ENCODE measurements around the gene ARFRP1. TPM values are rescaled to one million over a fixed set of nuclear protein-coding genes. Genes with fewer than 3 reads are reported as not detected.

ARFRP1 gene
- total RNA-seq, 4 donors from 2014 or later: 43.6 to 52.1 (median 46.7) TPM

GRCh38 chr20:63686492-63687321 is 21.1 kb downstream of the ARFRP1 start:
- H3K36me3 ChIP-seq: no peaks in the 10 kb centered on the region
- no peak for TF ChIP-seq POLR2A (IDR thresholded peaks at IDR 0.05)
- no peak for TF ChIP-seq CTCF (IDR thresholded peaks at IDR 0.05)
- intact Hi-C loops (cut with DNase I): no loop called here
- H3K9me3 ChIP-seq: no peaks in the 10 kb centered on the region
- peak overlapping the region; percentile 59 to 83 (median 78) for H3K27ac ChIP-seq
- no peak overlapping the region for H3K4me3 ChIP-seq (replicated peaks in 1 of 3)
- H3K27me3 ChIP-seq: no peaks in the 10 kb centered on the region
- H3K4me1 ChIP-seq: peaks cover 8 to 51% of the 10 kb centered on the region in 2 donors
- DNase-seq: peak; percentile 29 to 49
- WGBS, 2 donors: 62% methylated on average over 29 to 30 of the region's 45 CpGs

- no peaks in the 10 kb centered on the region for H3K9me3 ChIP-seq
- DNase-seq: no peak
- TF ChIP-seq CTCF (IDR thresholded peaks at IDR 0.05) (no peak), POLR2A (IDR thresholded peaks at IDR 0.05) (no peak)
- no peaks in the 10 kb centered on the region for H3K27me3 ChIP-seq
- 87 to 89% methylated on average over 13 to 24 of the region's 24 CpGs for WGBS, 2 donors
- no peak overlapping the region for H3K4me3 ChIP-seq (replicated peaks in 1 of 3)
- peak overlapping the region; percentile 59 to 83 (median 78) for H3K27ac ChIP-seq
- no peaks in the 10 kb centered on the region for H3K36me3 ChIP-seq
- peaks cover 8 to 56% of the 10 kb centered on the region in 2 donors for H3K4me1 ChIP-seq
- intact Hi-C loops (cut with DNase I): no loop called here
Observed at GRCh38 chr20:63686094-63686491, 21.7 kb downstream of the ARFRP1 start.

GRCh38 chr20:63685269-63686026 is 22.3 kb downstream of the ARFRP1 start:
- no peak overlapping the region for H3K4me3 ChIP-seq (replicated peaks in 1 of 3)
- peak overlapping the region in 2 of 3 donors; percentile 78 to 83 for H3K27ac ChIP-seq
- H3K27me3 ChIP-seq: no peaks in the 10 kb centered on the region
- TF ChIP-seq CTCF (IDR thresholded peaks at IDR 0.05): no peak
- TF ChIP-seq POLR2A (IDR thresholded peaks at IDR 0.05): no peak
- no peaks in the 10 kb centered on the region for H3K36me3 ChIP-seq
- H3K9me3 ChIP-seq: no peaks in the 10 kb centered on the region
- DNase-seq: no peak
- H3K4me1 ChIP-seq: peaks cover 8 to 56% of the 10 kb centered on the region in 2 donors
- intact Hi-C loops (cut with DNase I): no loop called here
- 83 to 89% methylated on average over 5 to 10 of the region's 21 CpGs for WGBS, 2 donors

GRCh38 chr20:63682384-63683139 is 25.2 kb downstream of the ARFRP1 start:
- intact Hi-C loops (cut with DNase I): no loop called here
- 57 to 61% methylated on average over 13 to 17 of the region's 22 CpGs for WGBS, 2 donors
- Histone ChIP-seq H3K27ac (peak overlapping the region; percentile 66 to 80 (median 78)), H3K27me3 (no peaks in the 10 kb centered on the region), H3K4me3 (replicated peaks in 1 of 3) (no peak overlapping the region), H3K9me3 (no peaks in the 10 kb centered on the region), H3K4me1 (peaks cover 8 to 42% of the 10 kb centered on the region in 2 donors), H3K36me3 (peaks cover 0 to 8% of the 10 kb centered on the region in 2 donors)
- no peak for TF ChIP-seq POLR2A (IDR thresholded peaks at IDR 0.05)
- no peak for TF ChIP-seq CTCF (IDR thresholded peaks at IDR 0.05)
- peak; percentile 84 to 87 for DNase-seq
